GM23338 (cell line): ENCODE results near the gene ME3. TPM values are rescaled to one million over a fixed set of nuclear protein-coding genes. Genes with fewer than 3 reads are reported as not detected.

Experiments used
- ATAC-seq: fragments of 200-7000 bp; cut with Tn5 transposase; 3 replicates; pipeline ENCODE4 v1.9.1; 2020
- DNase-seq: peaks from one replicate; pipeline ENCODE4 v3.0.0-alpha.2; 2015; ENCODE audit warnings: low spot score
- H2AFZ ChIP-seq: fragments of 200-600 bp; sonication (generic); 2 replicates; pipeline ENCODE4 v1.8.0; 2016; ENCODE audit warnings: antibody characterized with exemption, mild to moderate bottlenecking, moderate library complexity
- H3F3A ChIP-seq: fragments of 200-600 bp; sonication (generic); replicated peaks from 2 replicates; pipeline ENCODE4 v1.8.0; 2017; ENCODE audit warnings: antibody characterized with exemption, mixed run types, low read depth
- H3K27ac ChIP-seq: fragments of 200-600 bp; sonication (generic); 2 replicates; pipeline ENCODE4 v1.6.1; 2016; ENCODE audit warnings: low read depth
- H3K27me3 ChIP-seq: fragments of 200-600 bp; sonication (generic); 2 replicates; pipeline ENCODE4 v1.8.0; 2016; ENCODE audit warnings: mild to moderate bottlenecking, mixed run types, moderate library complexity; ENCODE audit not compliant: insufficient read depth
- H3K36me3 ChIP-seq: fragments of 200-600 bp; sonication (generic); 2 replicates; pipeline ENCODE4 v1.8.0; 2016; ENCODE audit warnings: mild to moderate bottlenecking; ENCODE audit not compliant: insufficient read depth
- H3K4me1 ChIP-seq: fragments of 200-600 bp; sonication (generic); 2 replicates; pipeline ENCODE4 v1.8.0; 2016; ENCODE audit warnings: mild to moderate bottlenecking, moderate library complexity; ENCODE audit not compliant: insufficient read depth
- H3K4me2 ChIP-seq: fragments of 200-600 bp; sonication (generic); 2 replicates; pipeline ENCODE4 v1.7.1; 2017; ENCODE audit warnings: mixed run types
- H3K4me3 ChIP-seq: fragments of 200-600 bp; sonication (generic); 2 replicates; pipeline ENCODE4 v1.6.1; 2016; ENCODE audit warnings: mixed run types
- H3K79me2 ChIP-seq: fragments of 200-600 bp; sonication (generic); replicated peaks from 2 replicates; pipeline ENCODE4 v1.8.0; 2017; ENCODE audit warnings: mild to moderate bottlenecking; ENCODE audit not compliant: insufficient read depth
- H3K9me2 ChIP-seq: fragments of 200-600 bp; sonication (generic); 2 replicates; pipeline ENCODE4 v1.8.0; 2017; ENCODE audit not compliant: insufficient read depth
- H4K20me1 ChIP-seq: fragments of 200-600 bp; sonication (generic); replicated peaks from 2 replicates; pipeline ENCODE4 v1.8.0; 2017; ENCODE audit warnings: mild to moderate bottlenecking; ENCODE audit not compliant: insufficient read depth
- H3K27ac Mint-ChIP-seq: 2 replicates; pipeline ENCODE4 v1.8.0; 2020; ENCODE audit warnings: inconsistent platforms, mild to moderate bottlenecking, moderate library complexity, mixed read lengths
- H3K27me3 Mint-ChIP-seq: 3 replicates; pipeline ENCODE4 v1.8.0; 2022; ENCODE audit warnings: low read depth, mild to moderate bottlenecking, moderate library complexity, mixed read lengths, inconsistent platforms; ENCODE audit not compliant: insufficient read depth, poor library complexity
- H3K36me3 Mint-ChIP-seq: 3 replicates; pipeline ENCODE4 v1.8.0; 2021; ENCODE audit warnings: low read depth, mild to moderate bottlenecking, inconsistent platforms, moderate library complexity, mixed read lengths
- H3K4me1 Mint-ChIP-seq: 3 replicates; pipeline ENCODE4 v1.8.0; 2020; ENCODE audit warnings: mild to moderate bottlenecking, inconsistent platforms, mixed read lengths
- H3K4me3 Mint-ChIP-seq: 3 replicates; pipeline ENCODE4 v1.8.0; 2021; ENCODE audit warnings: moderate library complexity, mild to moderate bottlenecking, inconsistent platforms, mixed read lengths
- H3K9me3 Mint-ChIP-seq: 3 replicates; pipeline ENCODE4 v1.8.0; 2020; ENCODE audit warnings: moderate library complexity, mild to moderate bottlenecking, inconsistent platforms, mixed read lengths
- CREB1 ChIP-seq: fragments of 250-450 bp; sonication (Bioruptor Pico); IDR thresholded peaks from 2 replicates; pipeline ENCODE4 v1.5.0; 2020; ENCODE audit warnings: low read depth, mild to moderate bottlenecking, moderate library complexity
- EZH2 ChIP-seq: fragments of 200-600 bp; sonication (generic); IDR thresholded peaks from one replicate; pipeline ENCODE4 v1.8.0; 2017; ENCODE audit warnings: antibody characterized with exemption, mild to moderate bottlenecking, low read depth; ENCODE audit not compliant: unreplicated experiment
- EZH2phosphoT487 ChIP-seq: fragments of 200-600 bp; sonication (generic); IDR thresholded peaks from one replicate; pipeline ENCODE4 v1.8.1; 2018; ENCODE audit warnings: antibody characterized with exemption; ENCODE audit not compliant: unreplicated experiment
- JUNB ChIP-seq: IDR thresholded peaks from one replicate; pipeline ENCODE4 v1.6.1; 2016; ENCODE audit warnings: antibody characterized with exemption; ENCODE audit not compliant: unreplicated experiment
- NANOG ChIP-seq: IDR thresholded peaks from 2 replicates; pipeline ENCODE4 v1.6.1; 2016; ENCODE audit warnings: antibody characterized with exemption, borderline replicate concordance
- POLR2AphosphoS5 ChIP-seq: IDR thresholded peaks from 2 replicates; pipeline ENCODE4 v1.6.1; 2016; ENCODE audit warnings: antibody characterized with exemption, low read depth
- STAT1 ChIP-seq: IDR thresholded peaks from one replicate; pipeline ENCODE4 v1.6.1; 2016; ENCODE audit warnings: antibody characterized with exemption; ENCODE audit not compliant: unreplicated experiment
- ZNF114 ChIP-seq: fragments of 250-450 bp; sonication (Bioruptor Pico); IDR thresholded peaks from 2 replicates; pipeline ENCODE4 v1.5.0; 2020; ENCODE audit warnings: mild to moderate bottlenecking, moderate library complexity
- ZNF331 ChIP-seq: fragments of 250-450 bp; sonication (Bioruptor Pico); IDR thresholded peaks from 2 replicates; pipeline ENCODE4 v1.5.0; 2020; ENCODE audit warnings: low read depth, mild to moderate bottlenecking, moderate library complexity
- polyA plus RNA-seq: library from polyadenylated mRNA; unstranded; fragments of >200 nt; fragmentation: Nextera tagmentation; extraction: Ambion mirVana; gene quantifications from 2 replicates; pipeline ENCODE4 v1.2.1, GENCODE V29; 2016
- total RNA-seq: library from RNA; depleted of rRNA; stranded (reverse); fragments of >200 nt; shearing (Covaris generic); gene quantifications from 2 replicates; pipeline ENCODE4 v1.2.3, GENCODE V29; 2014
- TF ChIP-seq, protein P1 (sequence below), 2 experiments: fragments of 200-600 bp in 1 of 2; sonication (generic) in 1 of 2; conservative IDR thresholded peaks; 2 replicates each; pipeline versions ENCODE4 v1.5.1 to v1.6.1; 2016 to 2017; ENCODE audit warnings: antibody characterized with exemption in 2 of 2, low read depth in 2 of 2, mild to moderate bottlenecking in 2 of 2, moderate library complexity in 1 of 2
- TF ChIP-seq, protein P2 (sequence below): IDR thresholded peaks from 2 replicates; pipeline ENCODE4 v1.6.1; 2016; ENCODE audit warnings: antibody characterized with exemption
- TF ChIP-seq, protein P3 (sequence below): fragments of 250-450 bp; sonication (Bioruptor Pico); IDR thresholded peaks from 2 replicates; pipeline ENCODE4 v1.5.0; 2020; ENCODE audit warnings: mild to moderate bottlenecking, moderate library complexity
- TF ChIP-seq, protein P4 (sequence below): IDR thresholded peaks from one replicate; pipeline ENCODE4 v1.6.1; 2018; ENCODE audit warnings: antibody characterized with exemption; ENCODE audit not compliant: unreplicated experiment

The ME3 gene
- total and polyA plus RNA-seq, 2 experiments from 2014 or later = 1.3 to 4.0 TPM

DNA sequence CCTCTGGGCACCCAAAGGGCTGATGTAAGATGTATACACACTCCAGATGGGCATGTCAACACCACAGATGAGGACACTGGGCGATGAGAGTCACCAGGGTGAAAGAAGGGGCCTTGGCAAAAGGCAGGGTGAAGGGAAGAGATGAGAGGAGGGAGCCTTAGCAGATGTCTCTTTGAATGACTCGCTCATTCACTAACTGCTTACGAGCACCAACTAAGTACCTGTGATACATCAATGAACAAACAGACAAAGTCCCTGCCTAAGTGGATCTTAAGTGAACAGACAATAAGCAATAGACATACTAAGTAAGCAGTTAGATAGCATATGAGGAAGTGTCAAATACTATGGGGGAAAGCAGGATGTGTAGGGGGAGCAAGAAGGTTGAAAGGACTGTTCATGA lies 7.5 kb downstream of the ME3 start:
- no peaks in the 10 kb centered on the region for H4K20me1 ChIP-seq
- H2AFZ ChIP-seq = no peak overlapping the region
- H3K27ac ChIP-seq = no peak overlapping the region
- no peaks in the 10 kb centered on the region; the same call in 1 of the 2 replicates for H3K4me1 ChIP-seq
- Mint-ChIP-seq H3K27me3 (peaks cover 3% of the 10 kb centered on the region), H3K4me3 (no peak overlapping the region), H3K36me3 (no peaks in the 10 kb centered on the region), H3K9me3 (no peaks in the 10 kb centered on the region), H3K27ac (no peak overlapping the region), H3K4me1 (peaks cover 11% of the 10 kb centered on the region; the same call in 2 of the 3 replicates)
- ATAC-seq (no peak), DNase-seq (no peak)
- peaks cover 9% of the 10 kb centered on the region; the same call in 1 of the 2 replicates for H3K9me2 ChIP-seq
- H3K36me3 ChIP-seq = no peaks in the 10 kb centered on the region
- no peak overlapping the region for H3K4me2 ChIP-seq
- H3F3A ChIP-seq = no peaks in the 10 kb centered on the region
- TF ChIP-seq ZNF331 (no peak), CREB1 (CRISPR knock-in tag) (no peak), EZH2 (no peak), STAT1 (no peak), EZH2phosphoT487 (no peak), ZNF114 (no peak), JUNB (no peak), POLR2AphosphoS5 (no peak), NANOG (no peak)
- TF ChIP-seq, protein P1, sequence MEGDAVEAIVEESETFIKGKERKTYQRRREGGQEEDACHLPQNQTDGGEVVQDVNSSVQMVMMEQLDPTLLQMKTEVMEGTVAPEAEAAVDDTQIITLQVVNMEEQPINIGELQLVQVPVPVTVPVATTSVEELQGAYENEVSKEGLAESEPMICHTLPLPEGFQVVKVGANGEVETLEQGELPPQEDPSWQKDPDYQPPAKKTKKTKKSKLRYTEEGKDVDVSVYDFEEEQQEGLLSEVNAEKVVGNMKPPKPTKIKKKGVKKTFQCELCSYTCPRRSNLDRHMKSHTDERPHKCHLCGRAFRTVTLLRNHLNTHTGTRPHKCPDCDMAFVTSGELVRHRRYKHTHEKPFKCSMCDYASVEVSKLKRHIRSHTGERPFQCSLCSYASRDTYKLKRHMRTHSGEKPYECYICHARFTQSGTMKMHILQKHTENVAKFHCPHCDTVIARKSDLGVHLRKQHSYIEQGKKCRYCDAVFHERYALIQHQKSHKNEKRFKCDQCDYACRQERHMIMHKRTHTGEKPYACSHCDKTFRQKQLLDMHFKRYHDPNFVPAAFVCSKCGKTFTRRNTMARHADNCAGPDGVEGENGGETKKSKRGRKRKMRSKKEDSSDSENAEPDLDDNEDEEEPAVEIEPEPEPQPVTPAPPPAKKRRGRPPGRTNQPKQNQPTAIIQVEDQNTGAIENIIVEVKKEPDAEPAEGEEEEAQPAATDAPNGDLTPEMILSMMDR (conservative IDR thresholded peaks at IDR 0.05; ENCODE audit: low read depth in 2 of 2) = no peak
- TF ChIP-seq, protein P2, sequence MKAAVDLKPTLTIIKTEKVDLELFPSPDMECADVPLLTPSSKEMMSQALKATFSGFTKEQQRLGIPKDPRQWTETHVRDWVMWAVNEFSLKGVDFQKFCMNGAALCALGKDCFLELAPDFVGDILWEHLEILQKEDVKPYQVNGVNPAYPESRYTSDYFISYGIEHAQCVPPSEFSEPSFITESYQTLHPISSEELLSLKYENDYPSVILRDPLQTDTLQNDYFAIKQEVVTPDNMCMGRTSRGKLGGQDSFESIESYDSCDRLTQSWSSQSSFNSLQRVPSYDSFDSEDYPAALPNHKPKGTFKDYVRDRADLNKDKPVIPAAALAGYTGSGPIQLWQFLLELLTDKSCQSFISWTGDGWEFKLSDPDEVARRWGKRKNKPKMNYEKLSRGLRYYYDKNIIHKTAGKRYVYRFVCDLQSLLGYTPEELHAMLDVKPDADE = no peak
- TF ChIP-seq, protein P3, sequence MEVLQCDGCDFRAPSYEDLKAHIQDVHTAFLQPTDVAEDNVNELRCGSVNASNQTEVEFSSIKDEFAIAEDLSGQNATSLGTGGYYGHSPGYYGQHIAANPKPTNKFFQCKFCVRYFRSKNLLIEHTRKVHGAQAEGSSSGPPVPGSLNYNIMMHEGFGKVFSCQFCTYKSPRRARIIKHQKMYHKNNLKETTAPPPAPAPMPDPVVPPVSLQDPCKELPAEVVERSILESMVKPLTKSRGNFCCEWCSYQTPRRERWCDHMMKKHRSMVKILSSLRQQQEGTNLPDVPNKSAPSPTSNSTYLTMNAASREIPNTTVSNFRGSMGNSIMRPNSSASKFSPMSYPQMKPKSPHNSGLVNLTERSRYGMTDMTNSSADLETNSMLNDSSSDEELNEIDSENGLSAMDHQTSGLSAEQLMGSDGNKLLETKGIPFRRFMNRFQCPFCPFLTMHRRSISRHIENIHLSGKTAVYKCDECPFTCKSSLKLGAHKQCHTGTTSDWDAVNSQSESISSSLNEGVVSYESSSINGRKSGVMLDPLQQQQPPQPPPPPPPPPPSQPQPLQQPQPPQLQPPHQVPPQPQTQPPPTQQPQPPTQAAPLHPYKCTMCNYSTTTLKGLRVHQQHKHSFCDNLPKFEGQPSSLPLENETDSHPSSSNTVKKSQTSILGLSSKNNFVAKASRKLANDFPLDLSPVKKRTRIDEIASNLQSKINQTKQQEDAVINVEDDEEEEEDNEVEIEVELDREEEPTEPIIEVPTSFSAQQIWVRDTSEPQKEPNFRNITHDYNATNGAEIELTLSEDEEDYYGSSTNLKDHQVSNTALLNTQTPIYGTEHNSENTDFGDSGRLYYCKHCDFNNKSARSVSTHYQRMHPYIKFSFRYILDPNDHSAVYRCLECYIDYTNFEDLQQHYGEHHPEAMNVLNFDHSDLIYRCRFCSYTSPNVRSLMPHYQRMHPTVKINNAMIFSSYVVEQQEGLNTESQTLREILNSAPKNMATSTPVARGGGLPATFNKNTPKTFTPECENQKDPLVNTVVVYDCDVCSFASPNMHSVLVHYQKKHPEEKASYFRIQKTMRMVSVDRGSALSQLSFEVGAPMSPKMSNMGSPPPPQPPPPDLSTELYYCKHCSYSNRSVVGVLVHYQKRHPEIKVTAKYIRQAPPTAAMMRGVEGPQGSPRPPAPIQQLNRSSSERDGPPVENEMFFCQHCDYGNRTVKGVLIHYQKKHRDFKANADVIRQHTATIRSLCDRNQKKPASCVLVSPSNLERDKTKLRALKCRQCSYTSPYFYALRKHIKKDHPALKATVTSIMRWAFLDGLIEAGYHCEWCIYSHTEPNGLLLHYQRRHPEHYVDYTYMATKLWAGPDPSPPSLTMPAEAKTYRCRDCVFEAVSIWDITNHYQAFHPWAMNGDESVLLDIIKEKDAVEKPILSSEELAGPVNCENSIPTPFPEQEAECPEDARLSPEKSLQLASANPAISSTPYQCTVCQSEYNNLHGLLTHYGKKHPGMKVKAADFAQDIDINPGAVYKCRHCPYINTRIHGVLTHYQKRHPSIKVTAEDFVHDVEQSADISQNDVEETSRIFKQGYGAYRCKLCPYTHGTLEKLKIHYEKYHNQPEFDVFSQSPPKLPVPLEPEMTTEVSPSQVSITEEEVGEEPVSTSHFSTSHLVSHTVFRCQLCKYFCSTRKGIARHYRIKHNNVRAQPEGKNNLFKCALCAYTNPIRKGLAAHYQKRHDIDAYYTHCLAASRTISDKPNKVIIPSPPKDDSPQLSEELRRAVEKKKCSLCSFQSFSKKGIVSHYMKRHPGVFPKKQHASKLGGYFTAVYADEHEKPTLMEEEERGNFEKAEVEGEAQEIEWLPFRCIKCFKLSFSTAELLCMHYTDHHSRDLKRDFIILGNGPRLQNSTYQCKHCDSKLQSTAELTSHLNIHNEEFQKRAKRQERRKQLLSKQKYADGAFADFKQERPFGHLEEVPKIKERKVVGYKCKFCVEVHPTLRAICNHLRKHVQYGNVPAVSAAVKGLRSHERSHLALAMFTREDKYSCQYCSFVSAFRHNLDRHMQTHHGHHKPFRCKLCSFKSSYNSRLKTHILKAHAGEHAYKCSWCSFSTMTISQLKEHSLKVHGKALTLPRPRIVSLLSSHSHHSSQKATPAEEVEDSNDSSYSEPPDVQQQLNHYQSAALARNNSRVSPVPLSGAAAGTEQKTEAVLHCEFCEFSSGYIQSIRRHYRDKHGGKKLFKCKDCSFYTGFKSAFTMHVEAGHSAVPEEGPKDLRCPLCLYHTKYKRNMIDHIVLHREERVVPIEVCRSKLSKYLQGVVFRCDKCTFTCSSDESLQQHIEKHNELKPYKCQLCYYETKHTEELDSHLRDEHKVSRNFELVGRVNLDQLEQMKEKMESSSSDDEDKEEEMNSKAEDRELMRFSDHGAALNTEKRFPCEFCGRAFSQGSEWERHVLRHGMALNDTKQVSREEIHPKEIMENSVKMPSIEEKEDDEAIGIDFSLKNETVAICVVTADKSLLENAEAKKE (CRISPR knock-in tag) = no peak
- TF ChIP-seq, protein P4, sequence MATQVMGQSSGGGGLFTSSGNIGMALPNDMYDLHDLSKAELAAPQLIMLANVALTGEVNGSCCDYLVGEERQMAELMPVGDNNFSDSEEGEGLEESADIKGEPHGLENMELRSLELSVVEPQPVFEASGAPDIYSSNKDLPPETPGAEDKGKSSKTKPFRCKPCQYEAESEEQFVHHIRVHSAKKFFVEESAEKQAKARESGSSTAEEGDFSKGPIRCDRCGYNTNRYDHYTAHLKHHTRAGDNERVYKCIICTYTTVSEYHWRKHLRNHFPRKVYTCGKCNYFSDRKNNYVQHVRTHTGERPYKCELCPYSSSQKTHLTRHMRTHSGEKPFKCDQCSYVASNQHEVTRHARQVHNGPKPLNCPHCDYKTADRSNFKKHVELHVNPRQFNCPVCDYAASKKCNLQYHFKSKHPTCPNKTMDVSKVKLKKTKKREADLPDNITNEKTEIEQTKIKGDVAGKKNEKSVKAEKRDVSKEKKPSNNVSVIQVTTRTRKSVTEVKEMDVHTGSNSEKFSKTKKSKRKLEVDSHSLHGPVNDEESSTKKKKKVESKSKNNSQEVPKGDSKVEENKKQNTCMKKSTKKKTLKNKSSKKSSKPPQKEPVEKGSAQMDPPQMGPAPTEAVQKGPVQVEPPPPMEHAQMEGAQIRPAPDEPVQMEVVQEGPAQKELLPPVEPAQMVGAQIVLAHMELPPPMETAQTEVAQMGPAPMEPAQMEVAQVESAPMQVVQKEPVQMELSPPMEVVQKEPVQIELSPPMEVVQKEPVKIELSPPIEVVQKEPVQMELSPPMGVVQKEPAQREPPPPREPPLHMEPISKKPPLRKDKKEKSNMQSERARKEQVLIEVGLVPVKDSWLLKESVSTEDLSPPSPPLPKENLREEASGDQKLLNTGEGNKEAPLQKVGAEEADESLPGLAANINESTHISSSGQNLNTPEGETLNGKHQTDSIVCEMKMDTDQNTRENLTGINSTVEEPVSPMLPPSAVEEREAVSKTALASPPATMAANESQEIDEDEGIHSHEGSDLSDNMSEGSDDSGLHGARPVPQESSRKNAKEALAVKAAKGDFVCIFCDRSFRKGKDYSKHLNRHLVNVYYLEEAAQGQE = no peak
- no peak overlapping the region for H3K4me3 ChIP-seq
- no peaks in the 10 kb centered on the region for H3K79me2 ChIP-seq
- peaks cover 5% of the 10 kb centered on the region; the same call in 1 of the 2 replicates for H3K27me3 ChIP-seq
